GM19023 (cell line): ENCODE measurements around the gene DOCK6.
"Not testable (repeated sequence)": the region's sequence is repeated elsewhere in the genome, so short reads cannot be mapped to it uniquely, and the experiment has no call there.

Experiments
- ATAC-seq: cut with Tn5 transposase; IDR thresholded peaks from one replicate; pipeline ENCODE4 v1.9.1; 2021; ENCODE audit warnings: mild to moderate bottlenecking, moderate library complexity; ENCODE audit not compliant: unreplicated experiment

Gene DOCK6

DNA sequence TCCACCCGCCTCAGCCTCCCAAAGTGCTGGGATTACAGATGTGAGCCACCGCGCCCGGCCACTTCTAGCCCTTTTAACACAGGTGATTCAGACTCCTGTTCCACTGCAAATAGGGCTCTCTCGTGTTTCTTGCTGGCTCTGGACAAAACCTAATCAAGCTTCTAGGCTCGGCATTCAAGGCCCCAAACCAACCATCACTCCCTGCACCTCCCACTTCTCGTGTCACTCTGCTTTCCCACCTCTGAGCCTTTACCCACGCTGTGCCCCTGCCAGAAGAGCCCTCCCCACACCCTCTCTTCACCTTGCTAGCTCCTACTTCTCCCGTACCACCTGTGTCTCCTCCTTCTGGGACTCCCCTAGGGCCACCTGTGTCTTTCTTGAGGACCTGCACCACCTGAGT lies 84.7 kb downstream of the DOCK6 start:
- no peak for ATAC-seq

DNA sequence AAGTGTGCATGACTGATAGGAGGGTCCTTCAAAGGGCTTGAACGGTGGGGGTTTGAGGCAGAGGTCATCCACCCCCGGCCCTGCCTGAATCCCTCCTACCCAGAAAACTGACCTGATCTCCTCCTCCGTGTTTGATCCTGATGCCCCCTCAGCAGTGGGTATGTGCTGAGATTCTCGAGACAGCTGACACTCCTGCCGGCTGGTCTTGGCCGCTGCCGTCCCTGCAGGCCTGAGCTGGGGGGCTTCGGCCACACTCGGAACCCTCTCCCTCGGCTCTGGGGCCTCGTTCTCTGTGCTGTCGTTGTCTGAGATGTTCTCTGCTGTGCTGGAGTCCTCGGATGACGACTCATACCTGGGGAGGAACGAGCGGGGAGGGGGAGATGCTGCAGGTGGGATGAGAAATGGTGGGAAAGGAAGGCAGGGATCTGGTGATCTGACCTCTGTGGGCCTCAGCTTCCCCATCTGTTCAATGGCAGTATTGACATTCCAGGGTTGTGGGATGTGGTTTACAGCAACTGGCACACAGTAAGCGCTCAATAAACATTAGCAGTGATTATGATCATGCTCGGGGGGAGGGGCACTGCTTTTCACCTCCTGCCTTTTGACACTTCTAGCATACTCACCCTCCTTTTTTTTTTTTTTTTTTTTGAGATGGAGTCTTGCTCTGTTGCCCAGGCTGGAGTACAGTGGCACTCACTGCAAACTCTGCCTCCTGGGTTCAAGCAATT lies 85.7 kb downstream of the DOCK6 start:
- no peak for ATAC-seq

DNA sequence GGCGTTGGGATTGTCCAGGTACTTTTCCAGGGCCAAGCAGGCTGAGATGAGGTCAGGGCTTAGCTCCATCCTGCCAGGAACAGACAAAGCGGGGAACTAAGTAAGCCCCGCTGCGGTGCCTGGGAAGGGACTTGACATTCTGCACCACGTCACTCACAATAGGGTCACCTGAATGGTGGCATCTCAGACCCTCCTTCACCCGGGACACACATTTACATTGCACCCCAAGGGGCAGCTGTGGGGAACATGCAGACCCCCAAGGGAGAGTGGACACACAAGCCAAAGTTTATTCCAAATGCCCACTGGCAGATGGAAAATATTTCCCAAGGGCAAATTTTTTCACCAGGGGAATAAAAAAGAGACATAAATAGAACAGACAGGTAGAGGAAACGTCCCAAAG lies 86.4 kb downstream of the DOCK6 start:
- ATAC-seq, result no peak

DNA sequence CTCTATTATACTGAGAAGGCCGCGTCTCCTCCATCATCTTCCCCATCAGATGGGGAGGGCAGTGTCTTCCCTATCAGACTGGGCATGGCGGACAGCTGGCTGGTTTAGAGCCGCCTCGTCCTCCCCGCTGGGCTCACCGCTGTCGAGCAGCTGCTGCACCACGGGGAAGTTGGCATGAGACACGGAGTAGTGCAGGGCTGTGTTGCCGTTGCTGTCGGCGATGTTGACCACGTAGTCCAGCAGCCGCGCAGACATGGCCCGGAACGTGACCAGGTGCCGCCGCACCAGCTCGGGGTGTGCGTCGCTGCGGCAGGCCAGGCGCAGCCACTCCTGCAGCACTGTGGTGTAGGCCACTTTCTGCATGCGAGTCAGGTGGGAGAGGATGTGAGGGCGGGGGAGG lies 88.0 kb downstream of the DOCK6 start:
- ATAC-seq, result no peak

DNA sequence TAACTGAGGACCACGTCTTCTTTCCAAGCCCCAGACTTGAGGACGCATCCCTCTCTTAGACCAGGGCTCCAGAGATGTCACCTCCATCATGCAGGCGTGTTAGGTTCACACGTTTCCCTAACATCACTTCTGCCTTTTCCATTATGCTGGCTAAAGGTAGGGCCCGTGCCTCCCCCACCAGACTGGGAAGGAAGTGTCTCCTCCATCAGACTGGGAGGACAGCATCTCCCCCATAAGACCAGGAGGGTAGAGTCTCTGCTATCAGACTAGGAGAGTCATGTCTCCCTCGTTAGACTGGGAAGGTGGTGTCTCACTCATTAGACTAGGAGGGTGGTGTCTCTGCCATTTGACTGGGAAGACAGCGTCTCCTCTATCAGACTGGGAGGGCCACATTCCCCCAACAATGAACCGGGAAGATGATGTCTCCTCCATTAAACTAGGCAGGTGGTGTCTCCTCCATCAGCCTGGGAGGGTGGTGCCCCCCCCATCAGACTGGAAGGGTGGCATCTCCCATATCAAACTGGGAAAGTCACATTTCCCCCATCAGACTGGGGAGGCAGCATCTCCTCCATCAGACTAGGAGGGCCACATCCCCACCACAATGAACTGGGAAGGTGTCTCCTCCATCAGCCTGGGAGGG lies 88.7 kb downstream of the DOCK6 start:
- no peak for ATAC-seq

DNA sequence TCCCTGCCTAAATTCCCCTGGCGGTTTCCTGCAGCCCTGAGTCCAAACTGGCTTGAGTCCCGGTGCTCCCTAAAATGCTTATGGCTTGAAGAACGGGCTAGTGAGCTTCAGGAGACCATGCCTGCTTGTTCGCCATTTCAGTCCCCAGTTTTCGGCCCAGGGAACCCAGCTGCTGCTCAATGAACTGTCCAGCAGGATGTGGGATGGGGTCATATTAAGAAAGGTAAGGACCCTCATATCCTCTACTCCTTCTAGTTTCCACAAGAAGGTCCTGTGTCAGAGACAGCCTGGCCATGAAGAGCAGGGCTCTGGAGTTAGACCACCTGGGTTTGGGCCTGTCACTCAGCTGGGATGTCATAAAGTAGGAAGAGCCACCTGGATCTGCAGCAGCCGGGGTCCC lies 89.7 kb downstream of the DOCK6 start:
- ATAC-seq, result no peak

DNA sequence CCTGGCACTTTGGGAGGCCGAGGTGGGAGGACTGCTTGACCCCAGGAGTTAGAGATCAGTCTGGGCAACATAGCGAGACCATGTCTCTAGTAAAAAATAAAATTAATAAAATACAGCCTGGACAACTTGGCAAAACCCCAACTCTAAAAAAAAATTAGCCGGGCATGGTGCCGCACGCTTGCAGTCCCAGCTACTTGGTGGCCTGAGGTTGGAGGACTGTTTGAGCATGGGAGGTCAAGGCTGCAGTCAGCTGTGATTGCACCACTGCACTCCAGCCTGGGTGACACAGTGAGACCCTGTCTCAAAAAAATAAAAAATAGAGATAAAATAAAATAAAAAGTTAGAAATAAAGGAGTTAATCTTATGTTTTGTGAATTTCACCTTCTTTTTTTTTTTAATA lies 91.2 kb downstream of the DOCK6 start:
- no peak for ATAC-seq

DNA sequence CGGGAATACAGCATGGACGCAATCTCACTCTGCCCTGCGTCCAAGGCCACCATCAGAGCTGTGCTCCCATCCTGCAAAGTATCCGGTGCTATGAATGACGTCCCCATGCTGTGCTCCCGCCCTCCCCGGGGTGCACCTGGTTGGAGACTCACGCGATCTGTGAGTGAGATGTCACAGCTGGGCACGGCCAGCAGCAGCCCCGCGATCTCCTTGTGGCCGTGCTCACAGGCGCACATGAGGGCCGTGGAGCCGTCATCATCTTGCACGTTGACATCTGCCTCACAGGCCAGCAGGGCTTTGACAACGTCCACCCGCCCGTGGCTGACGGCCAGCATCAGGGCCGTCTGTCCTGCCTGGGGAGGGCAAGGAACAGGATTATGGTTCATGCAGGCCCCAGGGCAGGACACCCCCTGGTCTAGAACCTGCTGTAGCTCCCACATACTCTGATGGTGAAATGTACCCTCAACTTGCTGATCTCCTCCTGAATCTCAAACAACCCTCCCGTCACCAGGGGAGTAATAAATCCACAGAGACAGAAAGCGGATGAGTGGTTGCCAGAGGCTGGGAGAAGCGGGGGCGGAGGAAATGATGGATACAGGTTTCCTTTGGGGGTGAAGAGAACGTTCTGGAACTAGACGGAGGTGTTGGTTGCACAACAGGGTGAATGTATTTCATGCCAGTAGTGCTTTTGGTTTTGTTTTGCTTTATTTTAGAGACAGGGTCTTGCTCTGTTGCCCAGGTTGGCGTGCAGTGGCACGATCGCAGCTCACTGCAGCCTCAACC lies 92.2 kb downstream of the DOCK6 start:
- ATAC-seq, result no peak

DNA sequence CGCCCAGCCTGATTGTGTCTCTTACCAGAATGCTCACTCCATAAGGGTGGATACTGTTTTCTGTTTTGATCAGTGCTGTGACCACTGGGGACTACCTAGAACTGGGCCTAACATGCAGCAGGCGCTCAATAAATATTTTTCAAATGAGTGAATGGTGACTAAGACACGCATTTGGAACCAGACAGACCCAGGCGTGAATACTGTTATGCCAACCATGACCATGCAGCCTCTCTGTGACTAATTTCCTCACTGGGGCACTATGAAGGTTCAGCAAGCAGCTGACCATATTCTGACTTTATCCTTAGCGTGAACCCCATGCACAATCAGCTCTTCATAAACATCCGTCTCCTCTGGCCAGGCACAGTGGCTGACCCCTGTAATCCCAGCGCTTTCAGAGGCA lies 93.8 kb downstream of the DOCK6 start:
- ATAC-seq, result no peak

DNA sequence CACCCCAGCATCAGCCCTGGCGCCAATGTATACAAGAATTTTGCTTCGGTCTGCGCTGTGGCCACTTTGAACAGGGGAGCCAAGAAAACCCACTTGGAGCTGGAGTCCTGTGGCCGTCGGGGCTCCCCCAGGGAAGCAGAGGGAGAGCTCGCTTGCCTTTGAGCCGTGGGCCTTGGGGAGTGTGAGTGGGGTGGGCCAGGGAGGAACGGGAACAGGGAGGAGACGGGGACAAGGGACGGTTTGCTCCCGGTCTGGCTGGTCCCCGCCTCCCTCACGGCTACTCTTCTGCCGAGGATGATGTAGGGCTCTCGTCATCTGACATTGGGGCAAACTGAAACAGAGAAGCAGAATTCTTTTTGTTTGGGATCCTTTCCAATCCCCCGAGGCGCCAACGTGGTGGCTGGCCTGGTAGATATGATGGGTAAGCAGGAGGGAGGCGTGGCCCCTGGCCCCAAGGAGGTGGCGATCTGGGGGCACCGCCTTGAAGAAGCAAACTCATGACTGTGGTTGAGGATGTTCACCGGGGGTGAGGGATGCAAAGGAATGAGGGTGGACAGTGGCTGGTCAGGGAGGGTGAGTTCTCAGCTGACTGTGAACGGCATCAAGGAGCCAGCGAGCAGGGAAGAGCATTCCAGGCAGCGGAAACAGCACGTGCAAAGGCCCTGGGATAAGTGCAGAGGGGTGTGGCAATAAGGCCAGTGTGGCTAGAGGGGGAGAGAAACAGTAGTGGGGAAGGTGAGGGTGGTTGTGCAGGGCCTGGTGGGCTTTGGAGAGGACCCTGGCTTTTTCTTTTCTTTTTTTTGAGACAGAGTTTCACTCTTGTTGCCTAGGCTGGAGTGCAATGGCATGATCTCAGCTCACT lies 95.8 kb downstream of the DOCK6 start:
- ATAC-seq, result no peak

DNA sequence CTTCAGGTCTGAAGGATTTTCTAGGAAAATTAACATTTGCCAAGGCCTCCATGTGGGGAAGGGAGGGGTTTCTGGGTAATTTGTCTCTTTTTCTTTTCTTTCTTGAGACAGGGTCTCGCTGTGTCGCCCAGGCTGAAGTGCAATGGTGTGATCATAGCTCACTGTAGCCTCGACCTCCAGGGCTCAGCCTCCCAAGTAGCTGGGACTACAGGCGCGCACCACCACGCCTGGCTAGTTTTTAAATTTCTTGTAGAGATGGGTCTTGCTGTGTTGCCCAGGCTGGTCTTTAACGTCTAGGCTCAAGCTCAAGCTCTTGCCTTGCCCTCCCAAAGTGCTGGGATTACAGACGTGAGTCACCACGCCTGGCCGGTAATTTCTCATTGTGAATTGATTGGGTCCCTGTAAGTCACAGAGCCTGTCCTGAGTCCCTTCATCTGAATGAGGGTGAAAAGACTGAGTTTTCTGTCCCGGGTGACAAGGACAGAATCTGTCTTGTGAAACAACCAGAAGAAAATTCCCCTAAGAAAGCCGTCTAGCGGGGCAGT lies 96.8 kb downstream of the DOCK6 start:
- no peak for ATAC-seq

DNA sequence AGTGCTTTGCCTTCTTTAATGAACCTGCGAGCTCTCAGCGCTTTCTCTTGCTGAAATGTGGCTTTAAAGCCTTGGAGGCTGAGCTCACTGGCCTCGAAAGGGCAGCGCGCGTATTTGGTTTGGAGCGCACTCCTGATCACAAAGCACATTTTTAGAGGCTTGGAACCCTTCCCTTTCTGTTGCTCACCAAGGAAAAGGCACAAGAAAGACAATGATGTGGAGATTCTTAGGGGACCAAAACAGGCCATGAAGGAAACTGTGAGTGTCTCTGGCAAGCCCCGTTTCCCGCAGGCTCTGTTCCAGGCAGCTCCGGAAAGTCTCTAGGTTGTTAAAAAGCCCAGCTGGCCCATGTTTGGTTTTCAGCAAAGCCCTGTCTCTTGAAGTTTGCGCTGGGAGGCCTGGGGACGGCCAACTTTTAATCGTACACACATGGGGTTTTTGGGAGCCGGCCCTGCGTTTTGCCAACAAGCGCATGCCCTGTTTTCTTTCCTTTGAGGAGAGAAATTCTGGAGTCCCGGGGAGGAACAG lies 97.4 kb downstream of the DOCK6 start:
- ATAC-seq, result no peak

DNA sequence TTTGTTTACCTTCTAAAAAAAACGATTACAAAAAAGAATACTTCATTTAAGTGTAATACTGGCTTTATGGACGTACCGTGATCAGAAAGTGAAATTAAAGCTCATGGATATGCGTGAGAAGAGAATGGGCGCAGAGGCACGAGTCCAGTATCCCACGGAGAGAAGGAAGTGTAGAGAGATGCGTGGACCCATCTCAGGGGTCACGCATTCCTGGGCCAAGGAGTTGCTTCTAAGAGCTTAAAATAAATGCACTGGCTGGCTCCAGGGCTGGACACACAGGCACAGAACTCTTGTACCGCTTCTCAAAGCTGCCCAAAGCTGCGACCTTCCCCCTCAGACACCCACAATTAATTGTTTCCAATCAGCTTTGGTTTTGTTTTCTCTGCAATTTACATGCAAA lies 98.0 kb downstream of the DOCK6 start:
- ATAC-seq, result no peak

DNA sequence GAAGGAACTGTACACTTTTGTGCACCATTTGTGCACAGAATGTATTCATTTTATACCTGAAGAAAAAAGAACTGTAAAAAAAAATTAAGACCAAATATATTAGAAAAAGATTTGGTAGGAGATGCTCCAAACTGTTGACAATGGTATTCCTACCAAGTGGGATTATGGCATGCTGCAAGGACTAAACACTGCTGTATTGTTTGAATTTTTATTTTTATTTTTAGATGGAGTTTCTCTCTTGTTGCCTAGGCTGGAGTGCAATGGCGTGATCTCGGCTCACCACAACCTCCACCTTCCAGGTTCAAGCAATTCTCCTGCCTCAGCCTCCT lies 101.9 kb downstream of the DOCK6 start:
- not testable (repeated sequence) for ATAC-seq

DNA sequence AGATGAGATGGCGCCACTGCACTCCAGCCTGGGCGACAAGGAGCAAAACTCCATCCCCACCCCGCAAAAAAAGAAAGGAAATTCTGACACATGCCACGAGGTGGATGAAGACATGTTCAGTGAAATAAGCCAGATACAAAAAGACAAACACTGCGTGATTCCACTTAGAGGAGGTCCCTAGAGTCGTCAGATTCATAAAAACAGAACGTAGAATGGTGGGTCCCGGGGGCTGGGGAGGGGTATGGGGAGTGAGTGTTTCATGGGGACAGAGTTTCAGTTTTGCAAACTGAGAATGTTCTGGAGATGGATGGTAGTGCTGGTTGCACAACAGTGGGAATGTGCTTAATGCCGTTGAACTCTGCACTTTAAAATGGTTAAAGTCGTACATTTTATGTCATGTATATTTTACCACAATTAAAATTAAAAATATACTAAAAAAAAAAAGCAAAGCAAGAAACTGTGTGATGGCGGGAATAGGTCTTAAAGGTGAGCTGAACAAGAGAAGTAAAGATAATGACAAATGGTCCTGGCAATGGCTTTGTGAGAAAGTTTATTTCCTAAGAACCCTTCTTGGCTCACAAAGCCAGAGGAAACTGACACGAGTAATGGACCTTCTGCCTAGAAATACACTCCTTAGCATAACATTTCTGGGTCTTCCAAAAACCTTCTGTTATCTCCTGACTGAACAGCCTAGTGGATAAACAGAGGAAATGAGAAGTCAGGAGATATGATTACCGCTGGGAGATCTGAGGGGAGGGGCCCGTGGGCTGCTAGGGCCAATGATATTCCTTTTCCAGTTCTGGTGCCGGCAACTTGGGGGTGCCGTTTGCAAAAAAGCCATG lies 102.5 kb downstream of the DOCK6 start:
- no peak for ATAC-seq

DNA sequence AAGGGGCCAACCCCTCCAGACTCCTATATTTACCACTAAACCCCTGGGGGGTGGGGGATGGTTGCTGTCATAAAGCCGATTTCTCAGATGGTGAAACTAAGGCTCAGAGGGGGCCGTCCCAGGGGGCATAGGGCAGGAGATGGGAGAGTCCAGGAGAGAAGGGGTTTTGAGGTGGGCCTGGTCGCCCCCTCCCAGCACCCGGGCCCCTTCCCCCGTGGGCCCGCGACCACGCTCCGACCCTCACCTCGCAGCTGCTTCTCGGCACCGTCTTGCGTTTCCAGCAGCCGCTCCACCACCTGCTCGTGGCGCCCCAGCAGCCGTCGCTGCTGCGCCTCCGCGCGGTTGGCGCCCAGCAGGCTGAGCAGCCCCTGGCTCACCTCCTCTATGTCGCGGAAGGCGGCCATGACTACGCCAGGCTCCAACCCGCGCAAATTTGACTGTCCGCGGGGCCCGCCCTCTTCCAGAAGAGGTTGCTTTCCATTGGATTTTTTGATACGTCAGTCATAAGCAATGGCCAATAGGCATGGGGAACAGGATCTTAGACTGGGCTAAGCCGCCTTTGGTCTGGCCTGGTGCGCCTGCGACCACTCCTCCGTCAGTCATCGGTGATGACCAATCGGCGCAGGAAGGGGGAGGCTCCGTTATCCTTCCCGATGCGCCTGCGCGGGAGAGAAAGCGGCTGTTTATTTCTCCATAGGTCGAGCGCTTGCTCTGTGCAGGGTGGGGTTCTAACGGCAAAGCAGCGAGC lies 106.8 kb downstream of the DOCK6 start, which contains the start of gene SPC24:
SPC24 (minus strand) TSS at position 410 of the 748 bp plus-strand sequence; CDS start at position 404, 6 bp downstream.
- ATAC-seq, result peak; percentile 97

DNA sequence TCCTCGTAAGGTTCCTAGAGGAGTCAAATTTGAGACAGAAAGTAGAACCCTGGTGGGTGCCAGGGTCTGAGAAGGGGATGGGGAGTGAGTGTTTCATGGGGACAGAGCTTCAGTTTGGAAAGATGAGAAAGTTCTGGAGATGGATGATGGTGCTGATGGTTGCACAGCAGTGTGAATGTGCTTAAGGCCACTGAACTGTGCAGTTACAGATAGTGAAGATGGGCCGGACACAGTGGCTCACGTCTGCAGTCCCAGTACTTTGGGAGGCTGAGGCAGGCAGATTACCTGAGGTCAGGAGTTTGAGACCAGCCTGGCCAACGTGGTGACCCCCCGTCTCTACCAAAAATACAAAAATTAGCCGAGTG lies 107.7 kb downstream of the DOCK6 start:
- ATAC-seq, result no peak

DNA sequence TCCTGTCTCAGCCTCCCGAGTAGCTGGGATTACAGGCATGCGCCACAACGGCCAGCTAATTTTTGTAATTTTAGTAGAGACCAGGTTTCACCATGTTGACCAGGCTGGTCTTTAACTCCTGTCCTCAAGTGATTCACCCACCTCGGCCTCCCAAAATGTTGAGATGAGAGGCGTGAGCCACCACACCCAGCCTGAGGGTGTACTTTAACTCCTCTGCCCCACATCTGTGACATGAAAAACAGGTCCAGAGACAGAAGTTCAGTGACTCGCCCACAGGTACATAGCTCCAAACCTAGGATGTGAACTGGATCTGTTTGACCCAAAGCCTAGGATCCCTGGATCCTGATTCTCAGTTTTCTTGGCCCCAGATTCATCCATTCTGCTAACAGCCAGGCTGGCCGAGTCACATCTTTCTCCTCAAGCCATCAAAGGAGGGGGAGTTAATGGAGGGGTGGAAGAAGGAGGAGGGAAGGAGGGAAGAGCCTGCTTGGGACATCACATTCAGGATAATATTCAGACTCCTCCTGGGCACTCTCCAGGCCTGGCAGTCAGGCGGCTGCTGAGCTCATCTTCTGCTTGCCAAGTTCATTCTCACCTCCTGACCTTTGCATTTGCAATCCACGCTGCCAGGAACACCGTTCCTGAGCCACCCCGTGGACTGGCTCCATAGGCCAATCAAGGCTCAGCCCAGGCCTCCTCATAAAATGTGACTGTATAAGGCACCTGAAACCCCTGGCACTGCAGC lies 109.8 kb downstream of the DOCK6 start:
- no peak for ATAC-seq
